T-cell (primary cell): ENCODE data around the gene BCKDHB. TPM values are rescaled to one million over a fixed set of nuclear protein-coding genes. Genes with fewer than 3 reads are reported as not detected.
"Not testable (repeated sequence)": the region's sequence is repeated elsewhere in the genome, so short reads cannot be mapped to it uniquely, and the experiment has no call there.

Experiments used
- ATAC-seq, 4 experiments: fragments of 200-7000 bp in 3 of 4; fragments of 150-1000 bp in 1 of 4; cut with Tn5 transposase; replicated peaks in 1 of 4; 1 replicate in 3 of 4; 2 replicates in 1 of 4; pipeline ENCODE4 v1.10.0; 2021; ENCODE audit warnings: moderate library complexity in 3 of 4, mild to moderate bottlenecking in 2 of 4, moderate number of reproducible peaks in 1 of 4
- CTCF ChIA-PET, 2 donors: fragments of 300-600 bp; sonication (Branson Sonifier 250); formaldehyde crosslinking; loops; one replicate each; lab custom pipeline; 2022; ENCODE audit warnings: antibody characterized with exemption in 2 of 2; lab: Charles Lee
- POLR2A ChIA-PET, 2 donors: fragments of 300-600 bp; sonication (Branson Sonifier 250); formaldehyde crosslinking; loops; one replicate each; lab custom pipeline; 2022; ENCODE audit warnings: antibody characterized with exemption in 2 of 2; lab: Charles Lee
- DNase-seq, 35 experiments: peaks; one replicate each; pipeline versions ENCODE4 v3.0.0 to v3.0.0-alpha.2; 2013 to 2023
- H3K27ac ChIP-seq: one replicate; pipeline ENCODE4 v1.5.1; 2013; ENCODE audit warnings: low read length
- H3K27me3 ChIP-seq, 2 experiments: replicated peaks in 1 of 2; 1 replicate in 1 of 2; 2 replicates in 1 of 2; pipeline versions ENCODE4 v1.6.1 to v1.7.0; 2013; ENCODE audit warnings: low read length in 1 of 2, mixed read lengths in 1 of 2; ENCODE audit not compliant: control insufficient read depth in 2 of 2, insufficient read depth in 2 of 2; ENCODE audit errors: extremely low read depth in 1 of 2
- H3K36me3 ChIP-seq, 2 donors: 1 replicate in 1 of 2; 2 replicates in 1 of 2; pipeline versions ENCODE4 v1.6.1 to v1.7.0; 2013; ENCODE audit warnings: low read length in 1 of 2; ENCODE audit not compliant: control insufficient read depth in 2 of 2, insufficient read depth in 1 of 2; ENCODE audit errors: extremely low read depth in 1 of 2
- H3K4me1 ChIP-seq, 2 experiments: 1 replicate in 1 of 2; 2 replicates in 1 of 2; pipeline versions ENCODE4 v1.6.1 to v1.7.0; 2013; ENCODE audit warnings: low read length in 2 of 2, mixed read lengths in 1 of 2; ENCODE audit not compliant: insufficient read depth in 2 of 2, control insufficient read depth in 1 of 2; ENCODE audit errors: extremely low read depth in 1 of 2
- H3K4me3 ChIP-seq, 2 donors: 1 replicate in 1 of 2; 2 replicates in 1 of 2; pipeline versions ENCODE4 v1.5.1 to v1.7.0; 2013; ENCODE audit warnings: mild to moderate bottlenecking in 2 of 2, low read length in 1 of 2, moderate library complexity in 1 of 2; ENCODE audit not compliant: control insufficient read depth in 1 of 2; ENCODE audit errors: extremely low read depth in 1 of 2
- H3K9me3 ChIP-seq: 2 replicates; pipeline ENCODE4 v1.7.0; 2013
- H3K27ac Mint-ChIP-seq, 2 donors: one replicate each; pipeline ENCODE4 v1.8.0; 2020 to 2021; ENCODE audit warnings: mild to moderate bottlenecking in 2 of 2, mixed read lengths in 2 of 2
- H3K27me3 Mint-ChIP-seq, 2 donors: one replicate each; pipeline ENCODE4 v1.8.0; 2021 to 2022; ENCODE audit warnings: mixed read lengths in 2 of 2
- H3K36me3 Mint-ChIP-seq: one replicate; pipeline ENCODE4 v1.8.0; 2021; ENCODE audit warnings: mixed read lengths
- H3K4me1 Mint-ChIP-seq, 3 donors: one replicate each; pipeline ENCODE4 v1.8.0; 2020 to 2022; ENCODE audit warnings: mixed read lengths in 3 of 3, mild to moderate bottlenecking in 1 of 3
- H3K4me3 Mint-ChIP-seq, 3 donors: one replicate each; pipeline ENCODE4 v1.8.0; 2020 to 2022; ENCODE audit warnings: mild to moderate bottlenecking in 3 of 3, mixed read lengths in 3 of 3, moderate library complexity in 3 of 3
- H3K9me3 Mint-ChIP-seq, 3 donors: one replicate each; pipeline ENCODE4 v1.8.0; 2020 to 2022; ENCODE audit warnings: mixed read lengths in 3 of 3
- WGBS: methylation state at CpG from one replicate; pipeline ENCODE4 v1.1.5; 2013; ENCODE audit warnings: missing lambda C conversion rate; ENCODE audit not compliant: insufficient coverage; 5-methylcytosine and 5-hydroxymethylcytosine counted together
- total RNA-seq, 35 experiments: library from RNA in 6 of 35; stranded (reverse) in 6 of 35; fragments of 120-200 nt in 1 of 35; gene quantifications; one replicate each; pipeline versions ENCODE4 v1.2.1 to v1.2.4 and lab custom pipeline; 2013 to 2026

The BCKDHB gene
- total RNA-seq, 5 donors from 2014 or later (not counting 1 experiment from before 2014, with no cell fraction given), result 14.1 to 18.7 (median 15.2) TPM

- ChIA-PET CTCF (no interaction called here), POLR2A (no interaction called here)
- Mint-ChIP-seq H3K4me3 (no peak overlapping the region), H3K4me1 (no peaks in the 10 kb centered on the region), H3K36me3 (peaks cover 24% of the 10 kb centered on the region), H3K9me3 (peaks cover 0 to 12% (median 4%) of the 10 kb centered on the region in 3 donors), H3K27ac (no peak overlapping the region), H3K27me3 (no peaks in the 10 kb centered on the region)
- H3K4me1 ChIP-seq, result no peaks in the 10 kb centered on the region
- no peak overlapping the region for H3K4me3 ChIP-seq
- H3K27me3 ChIP-seq, result no peaks in the 10 kb centered on the region
- DNase-seq (no peak), ATAC-seq (no peak)
- no CpG with 5 or more reads among the region's 3 CpGs for WGBS
- no peaks in the 10 kb centered on the region for H3K36me3 ChIP-seq
- no peaks in the 10 kb centered on the region for H3K9me3 ChIP-seq
- H3K27ac ChIP-seq, result no peak overlapping the region
Measured at GRCh38 chr6:80287607-80288006, 181.1 kb downstream of the BCKDHB start.

- Mint-ChIP-seq H3K27me3 (no peaks in the 10 kb centered on the region), H3K4me3 (no peak overlapping the region), H3K4me1 (no peaks in the 10 kb centered on the region), H3K9me3 (peaks cover 11 to 26% (median 12%) of the 10 kb centered on the region in 3 donors), H3K36me3 (peaks cover 34% of the 10 kb centered on the region), H3K27ac (no peak overlapping the region)
- ATAC-seq, result no peak
- H3K36me3 ChIP-seq, result no peaks in the 10 kb centered on the region
- POLR2A ChIA-PET, result no interaction called here
- no peak overlapping the region for H3K4me3 ChIP-seq
- no peaks in the 10 kb centered on the region for H3K27me3 ChIP-seq
- 67% methylated on average over 3 of the region's 3 CpGs for WGBS
- DNase-seq, result no peak
- CTCF ChIA-PET, result no interaction called here
- H3K4me1 ChIP-seq, result no peaks in the 10 kb centered on the region
- H3K9me3 ChIP-seq, result no peaks in the 10 kb centered on the region
- H3K27ac ChIP-seq, result no peak overlapping the region
Measured at GRCh38 chr6:80289727-80290126, 183.3 kb downstream of the BCKDHB start.

GRCh38 chr6:80294531-80294930 is 188.1 kb downstream of the BCKDHB start:
- H3K4me3 ChIP-seq, H3K9me3 ChIP-seq, CTCF ChIA-PET, H3K4me1 ChIP-seq, POLR2A ChIA-PET, H3K4me3 Mint-ChIP-seq, H3K27ac ChIP-seq, DNase-seq, H3K4me1 Mint-ChIP-seq, H3K36me3 ChIP-seq, ATAC-seq, H3K27me3 Mint-ChIP-seq, H3K27me3 ChIP-seq, H3K27ac Mint-ChIP-seq: not testable (repeated sequence)
- Mint-ChIP-seq H3K9me3 (peaks cover 7 to 35% (median 22%) of the 10 kb centered on the region in 3 donors), H3K36me3 (peaks cover 36% of the 10 kb centered on the region)
- WGBS, result no CpG with 5 or more reads among the region's 4 CpGs

GRCh38 chr6:80302716-80303115 is 196.2 kb downstream of the BCKDHB start:
- Mint-ChIP-seq H3K27me3 (no peaks in the 10 kb centered on the region), H3K9me3 (peaks cover 0 to 6% (median 3%) of the 10 kb centered on the region in 3 donors), H3K36me3 (peaks cover 20% of the 10 kb centered on the region), H3K4me1 (no peaks in the 10 kb centered on the region), H3K27ac (no peak overlapping the region), H3K4me3 (no peak overlapping the region)
- H3K27ac ChIP-seq, result no peak overlapping the region
- H3K4me3 ChIP-seq, result no peak overlapping the region
- POLR2A ChIA-PET, result interaction anchor here in 1 of 2 donors (0.6 to 0.7 kb wide), 2 partner anchors 28 to 53 kb away, joined by 3 read pairs; no protein-coding TSS in a partner anchor
- no peaks in the 10 kb centered on the region for H3K27me3 ChIP-seq
- DNase-seq (no peak), ATAC-seq (no peak)
- no peaks in the 10 kb centered on the region for H3K36me3 ChIP-seq
- CTCF ChIA-PET, result interaction anchor here in 1 of 2 donors (0.7 kb wide), 1 partner anchor 27 kb away, joined by 3 read pairs; no protein-coding TSS in a partner anchor
- H3K4me1 ChIP-seq, result no peaks in the 10 kb centered on the region
- no peaks in the 10 kb centered on the region for H3K9me3 ChIP-seq

- ChIA-PET POLR2A (no interaction called here), CTCF (no interaction called here)
- no peak overlapping the region for H3K4me3 Mint-ChIP-seq
- H3K36me3 Mint-ChIP-seq, result peaks cover 17% of the 10 kb centered on the region
- no peak overlapping the region for H3K27ac Mint-ChIP-seq
- Histone ChIP-seq H3K27ac (no peak overlapping the region), H3K4me3 (no peak overlapping the region), H3K9me3 (no peaks in the 10 kb centered on the region), H3K27me3 (no peaks in the 10 kb centered on the region), H3K36me3 (no peaks in the 10 kb centered on the region), H3K4me1 (no peaks in the 10 kb centered on the region)
- ATAC-seq (no peak), DNase-seq (no peak)
- H3K4me1 Mint-ChIP-seq, result no peaks in the 10 kb centered on the region
- 60% methylated on average over 1 of the region's 1 CpG for WGBS
- H3K9me3 Mint-ChIP-seq, result peaks cover 0 to 4% (median 0%) of the 10 kb centered on the region in 3 donors
- H3K27me3 Mint-ChIP-seq, result no peaks in the 10 kb centered on the region
Measured at GRCh38 chr6:80304014-80304413, 197.5 kb downstream of the BCKDHB start.

GRCh38 chr6:80314531-80314930 is 208.1 kb downstream of the BCKDHB start:
- POLR2A ChIA-PET, result no interaction called here

More at GRCh38 chr6:80314531-80314930, 208.1 kb downstream of the BCKDHB start:
- H3K27me3 Mint-ChIP-seq, result no peaks in the 10 kb centered on the region
- Histone ChIP-seq H3K27me3 (no peaks in the 10 kb centered on the region), H3K9me3 (no peaks in the 10 kb centered on the region), H3K4me3 (no peak overlapping the region), H3K4me1 (no peaks in the 10 kb centered on the region), H3K27ac (no peak overlapping the region), H3K36me3 (peaks cover 0 to 4% of the 10 kb centered on the region in 2 donors)
- peaks cover 0 to 6% (median 0%) of the 10 kb centered on the region in 3 donors for H3K4me1 Mint-ChIP-seq
- 99% methylated on average over 13 of the region's 13 CpGs for WGBS
- no peak for ATAC-seq
- H3K27ac Mint-ChIP-seq, result no peak overlapping the region
- DNase-seq, result no peak
- H3K4me3 Mint-ChIP-seq, result no peak overlapping the region
- CTCF ChIA-PET, result no interaction called here
- peaks cover 6 to 10% (median 7%) of the 10 kb centered on the region in 3 donors for H3K9me3 Mint-ChIP-seq
- peaks cover 42% of the 10 kb centered on the region for H3K36me3 Mint-ChIP-seq
